Caco-2 (cell line): ENCODE measurements around the gene TPRX1. TPM values are rescaled to one million over a fixed set of nuclear protein-coding genes. Genes with fewer than 3 reads are reported as not detected.
"Not testable (repeated sequence)": the region's sequence is repeated elsewhere in the genome, so short reads cannot be mapped to it uniquely, and the experiment has no call there.

Experiments
- BruUV-seq: library from RNA; stranded (reverse); fragments of 400-500 nt; replicated peaks from 2 replicates; lab custom pipeline; 2021; lab: Mats Ljungman, UMichigan
- CTCF ChIA-PET: fragments of 300-600 bp; sonication (Branson Sonifier 250); formaldehyde crosslinking; loops from one replicate; lab custom pipeline; 2022; ENCODE audit warnings: antibody characterized with exemption; lab: Charles Lee
- POLR2A ChIA-PET: fragments of 300-600 bp; sonication (Branson Sonifier 250); formaldehyde crosslinking; loops from one replicate; lab custom pipeline; 2022; ENCODE audit warnings: antibody characterized with exemption; lab: Charles Lee
- DNase-seq, 2 experiments: peaks; one replicate each; pipeline versions ENCODE4 v3.0.0 to v3.0.0-alpha.2; 2020 to 2022
- H3K27me3 ChIP-seq: replicated peaks from 2 replicates; pipeline ENCODE4 v1.6.0; 2011; ENCODE audit warnings: low read length; ENCODE audit not compliant: control insufficient read depth, insufficient read depth
- H3K36me3 ChIP-seq: 2 replicates; pipeline ENCODE4 v1.5.1; 2011; ENCODE audit warnings: low read length; ENCODE audit not compliant: control insufficient read depth, insufficient read depth
- H3K4me1 ChIP-seq: fragments of 250-450 bp; sonication (Bioruptor Pico); 2 replicates; pipeline ENCODE4 v1.5.1; 2020; ENCODE audit warnings: mild to moderate bottlenecking
- H3K4me3 ChIP-seq: 2 replicates; pipeline ENCODE4 v1.5.1; 2011; ENCODE audit warnings: low read depth, mild to moderate bottlenecking, control low read depth, low read length
- H3K9me3 ChIP-seq: fragments of 250-450 bp; sonication (Bioruptor Pico); 2 replicates; pipeline ENCODE4 v1.5.1; 2020; ENCODE audit warnings: mild to moderate bottlenecking, moderate library complexity
- H3K27ac Mint-ChIP-seq: one replicate; pipeline ENCODE4 v1.8.0; 2022; ENCODE audit warnings: mixed read lengths; ENCODE audit not compliant: unreplicated experiment
- H3K27me3 Mint-ChIP-seq: one replicate; pipeline ENCODE4 v1.8.0; 2022; ENCODE audit warnings: mixed read lengths; ENCODE audit not compliant: insufficient read depth, unreplicated experiment
- H3K36me3 Mint-ChIP-seq: one replicate; pipeline ENCODE4 v1.8.0; 2022; ENCODE audit warnings: mild to moderate bottlenecking, mixed read lengths; ENCODE audit not compliant: insufficient read depth, unreplicated experiment
- H3K4me1 Mint-ChIP-seq: one replicate; pipeline ENCODE4 v1.8.0; 2022; ENCODE audit warnings: low read depth, mixed read lengths; ENCODE audit not compliant: unreplicated experiment
- H3K4me3 Mint-ChIP-seq: one replicate; pipeline ENCODE4 v1.8.0; 2022; ENCODE audit warnings: mild to moderate bottlenecking, moderate library complexity, mixed read lengths; ENCODE audit not compliant: unreplicated experiment
- H3K9me3 Mint-ChIP-seq: one replicate; pipeline ENCODE4 v1.8.0; 2022; ENCODE audit warnings: mixed read lengths; ENCODE audit not compliant: unreplicated experiment
- intact Hi-C: fragments of 100-400 bp; cut with micrococcal nuclease; formaldehyde crosslinking; loops from one replicate; pipeline ENCODE4 v1.10.0; 2022; ENCODE audit not compliant: unreplicated experiment
- total RNA-seq: library from RNA; stranded (reverse); gene quantifications from 2 replicates; pipeline ENCODE4 v1.2.3, GENCODE V29; 2022
- TF ChIP-seq, protein P1 (sequence below), 2 experiments: fragments of 200-600 bp in 1 of 2; IDR thresholded peaks; 1 replicate in 1 of 2; 2 replicates in 1 of 2; pipeline versions ENCODE4 v1.5.1 to v1.8.0; 2011 to 2022; ENCODE audit warnings: antibody characterized with exemption in 1 of 2, control low read depth in 1 of 2, inconsistent platforms in 1 of 2, low read depth in 1 of 2, low read length in 1 of 2, mild to moderate bottlenecking in 1 of 2, moderate library complexity in 1 of 2; ENCODE audit not compliant: insufficient read depth in 1 of 2, severe bottlenecking in 1 of 2, unreplicated experiment in 1 of 2

TPRX1 gene
- total RNA-seq, 1 experiment from 2014 or later: not detected

DNA sequence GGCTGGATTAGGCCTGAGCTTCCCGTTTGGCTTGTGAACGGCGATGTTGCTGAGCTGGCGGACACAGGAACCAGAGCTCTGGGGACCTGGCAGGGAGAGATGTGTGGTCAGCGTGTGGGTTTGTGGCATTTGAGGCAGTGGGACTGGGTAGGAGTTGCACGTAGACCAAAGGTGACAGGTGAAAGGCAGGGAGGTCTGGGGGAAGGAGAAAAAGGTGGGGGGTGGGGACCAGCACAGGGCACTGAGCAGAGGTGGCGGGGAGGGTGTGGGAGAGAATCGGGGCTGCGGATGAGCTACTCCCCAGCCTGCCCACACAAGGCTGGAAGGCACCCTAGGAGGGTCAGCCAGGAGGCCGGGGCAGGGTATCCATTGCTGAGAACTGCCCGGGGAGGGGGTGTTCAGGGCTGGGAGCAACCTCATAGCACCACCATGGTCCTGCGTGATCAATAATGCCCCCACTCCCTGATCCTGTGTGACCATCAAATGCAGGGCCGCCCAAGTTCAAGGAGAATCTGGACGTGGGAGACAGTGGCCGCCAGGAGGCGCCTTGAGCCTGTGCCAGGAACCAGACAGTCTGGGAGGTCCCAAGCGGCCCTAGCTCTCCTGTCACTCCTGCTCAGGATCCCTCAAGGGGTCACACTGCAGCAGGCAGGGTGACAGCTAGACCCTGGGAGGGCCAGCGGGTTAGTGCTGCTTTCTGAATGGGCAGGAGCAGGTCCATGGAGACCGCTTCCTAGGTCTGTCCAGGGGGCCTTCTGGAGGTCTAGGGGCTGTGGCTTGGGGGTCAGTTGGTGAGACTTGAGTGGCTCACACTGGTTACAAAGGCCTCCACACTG is 38.6 kb downstream of the TPRX1 start:
- Histone ChIP-seq H3K36me3 (no peaks in the 10 kb centered on the region), H3K27me3 (no peaks in the 10 kb centered on the region), H3K4me3 (no peak overlapping the region), H3K9me3 (no peaks in the 10 kb centered on the region), H3K4me1 (no peaks in the 10 kb centered on the region; the same call in 1 of the 2 replicates)
- Mint-ChIP-seq H3K27ac (no peak overlapping the region), H3K36me3 (peaks cover 7% of the 10 kb centered on the region), H3K4me3 (no peak overlapping the region), H3K27me3 (peaks cover 2% of the 10 kb centered on the region), H3K4me1 (no peaks in the 10 kb centered on the region), H3K9me3 (peaks cover 10% of the 10 kb centered on the region)
- TF ChIP-seq, protein P1, sequence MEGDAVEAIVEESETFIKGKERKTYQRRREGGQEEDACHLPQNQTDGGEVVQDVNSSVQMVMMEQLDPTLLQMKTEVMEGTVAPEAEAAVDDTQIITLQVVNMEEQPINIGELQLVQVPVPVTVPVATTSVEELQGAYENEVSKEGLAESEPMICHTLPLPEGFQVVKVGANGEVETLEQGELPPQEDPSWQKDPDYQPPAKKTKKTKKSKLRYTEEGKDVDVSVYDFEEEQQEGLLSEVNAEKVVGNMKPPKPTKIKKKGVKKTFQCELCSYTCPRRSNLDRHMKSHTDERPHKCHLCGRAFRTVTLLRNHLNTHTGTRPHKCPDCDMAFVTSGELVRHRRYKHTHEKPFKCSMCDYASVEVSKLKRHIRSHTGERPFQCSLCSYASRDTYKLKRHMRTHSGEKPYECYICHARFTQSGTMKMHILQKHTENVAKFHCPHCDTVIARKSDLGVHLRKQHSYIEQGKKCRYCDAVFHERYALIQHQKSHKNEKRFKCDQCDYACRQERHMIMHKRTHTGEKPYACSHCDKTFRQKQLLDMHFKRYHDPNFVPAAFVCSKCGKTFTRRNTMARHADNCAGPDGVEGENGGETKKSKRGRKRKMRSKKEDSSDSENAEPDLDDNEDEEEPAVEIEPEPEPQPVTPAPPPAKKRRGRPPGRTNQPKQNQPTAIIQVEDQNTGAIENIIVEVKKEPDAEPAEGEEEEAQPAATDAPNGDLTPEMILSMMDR (IDR thresholded peaks at IDR 0.05; ENCODE audit: insufficient read depth in 1 of 2, low read depth in 1 of 2, low read length in 1 of 2, severe bottlenecking in 1 of 2, unreplicated experiment in 1 of 2): peak; percentile 83 to 88
- no TSS peak for BruUV-seq
- ChIA-PET POLR2A (interaction anchor here (0.7 kb wide), 1 partner anchor 644 kb away, joined by 6 read pairs; no protein-coding TSS in a partner anchor), CTCF (interaction anchor here (0.6 to 4.1 kb wide), 8 partner anchors 16 to 329 kb away, joined by 3 to 20 read pairs (median 4); partner anchors contain the start of genes EHD2 and SULT2A1)
- peak; percentile 70 to 71 for DNase-seq
- intact Hi-C loops: loop anchor here (1.0 kb wide), 2 partner anchors 23 to 98 kb away; no protein-coding TSS in a partner anchor

DNA sequence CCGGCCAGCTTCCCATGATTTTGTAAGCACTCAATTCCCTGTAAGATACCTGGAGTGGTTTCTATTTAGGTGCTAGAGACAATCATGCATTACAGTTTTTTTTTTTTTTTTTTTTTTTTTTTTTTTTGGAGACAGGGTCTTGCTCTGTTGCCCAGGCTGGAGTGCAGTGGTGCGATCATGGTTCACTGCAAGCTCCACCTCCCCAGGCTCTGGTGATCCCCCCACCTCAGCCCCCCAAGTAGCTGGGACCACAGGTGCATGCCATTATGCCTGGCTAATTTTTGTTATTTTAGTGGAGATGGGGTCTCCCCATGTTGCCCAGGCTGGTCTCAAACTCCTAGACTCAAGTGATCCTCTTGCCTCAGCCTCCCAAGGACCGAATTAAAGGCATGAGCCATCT is 39.6 kb downstream of the TPRX1 start:
- DNase-seq, H3K27me3 ChIP-seq, H3K27ac Mint-ChIP-seq, H3K36me3 ChIP-seq, H3K9me3 ChIP-seq, H3K4me3 Mint-ChIP-seq, H3K4me1 Mint-ChIP-seq, intact Hi-C loops, H3K4me1 ChIP-seq, H3K4me3 ChIP-seq, H3K27me3 Mint-ChIP-seq, BruUV-seq, H3K9me3 Mint-ChIP-seq: not testable (repeated sequence)
- ChIA-PET POLR2A (interaction anchor here (0.7 kb wide), 1 partner anchor 643 kb away, joined by 6 read pairs; no protein-coding TSS in a partner anchor), CTCF (interaction anchor here (1.1 to 1.5 kb wide), 2 partner anchors 52 to 121 kb away, joined by 3 to 4 read pairs; partner anchors contain the start of genes EHD2 and SULT2A1)
- H3K36me3 Mint-ChIP-seq: peaks cover 16% of the 10 kb centered on the region

DNA sequence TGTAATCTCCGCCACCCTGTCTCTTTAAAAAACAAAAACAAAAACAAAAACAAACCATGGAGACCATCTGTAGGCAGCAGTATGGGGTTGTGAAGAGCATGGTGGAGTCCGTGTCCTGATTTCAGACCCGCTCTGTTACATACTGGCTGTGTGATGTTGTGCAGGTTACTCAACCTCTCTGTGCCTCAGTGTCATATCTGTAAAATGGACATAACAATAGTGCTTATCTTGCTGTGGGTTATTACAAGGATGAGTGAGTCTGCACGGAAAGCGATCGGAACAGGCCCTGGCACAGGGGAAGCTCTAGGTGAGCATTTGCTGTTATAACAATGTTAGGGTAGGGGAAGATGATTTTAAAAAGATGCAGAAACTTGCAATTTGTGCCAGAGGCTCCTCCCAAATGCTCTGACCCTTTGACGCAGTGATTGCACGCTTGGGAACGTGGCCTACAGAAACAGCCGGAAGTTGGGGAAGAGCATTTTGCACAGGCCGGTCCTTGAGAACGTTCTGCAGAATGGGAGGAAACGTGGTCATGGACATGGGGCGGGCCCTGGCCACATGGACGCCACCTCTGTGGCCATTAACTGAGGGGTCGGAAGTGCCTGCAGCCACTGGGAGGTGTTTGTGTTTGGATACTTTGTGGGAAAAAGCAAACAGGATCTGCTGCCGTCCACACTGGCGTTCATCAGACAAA is 41.6 kb downstream of the TPRX1 start:
- no peak for DNase-seq
- intact Hi-C loops: no loop called here
- TF ChIP-seq, protein P1 (IDR thresholded peaks at IDR 0.05; ENCODE audit: insufficient read depth in 1 of 2, low read depth in 1 of 2, low read length in 1 of 2, severe bottlenecking in 1 of 2, unreplicated experiment in 1 of 2): no peak
- no peak overlapping the region for H3K4me3 Mint-ChIP-seq
- CTCF ChIA-PET: interaction anchor here (0.7 kb wide), 1 partner anchor 490 kb away, joined by 4 read pairs; no protein-coding TSS in a partner anchor
- H3K27ac Mint-ChIP-seq: no peak overlapping the region
- H3K36me3 Mint-ChIP-seq: peaks cover 33% of the 10 kb centered on the region
- Histone ChIP-seq H3K27me3 (no peaks in the 10 kb centered on the region), H3K9me3 (no peaks in the 10 kb centered on the region), H3K4me3 (no peak overlapping the region), H3K4me1 (no peaks in the 10 kb centered on the region), H3K36me3 (peaks cover 7% of the 10 kb centered on the region)
- POLR2A ChIA-PET: no interaction called here
- H3K27me3 Mint-ChIP-seq: no peaks in the 10 kb centered on the region
- TSS peak; percentile 14 for BruUV-seq
- no peaks in the 10 kb centered on the region for H3K9me3 Mint-ChIP-seq
- H3K4me1 Mint-ChIP-seq: no peaks in the 10 kb centered on the region
